GM12878 (cell line): ENCODE data around the gene HNRNPA0. TPM values are rescaled to one million over a fixed set of nuclear protein-coding genes. Genes with fewer than 3 reads are reported as not detected.
A peak's percentile ranks its signal among the peaks of the same experiment; 100 is the strongest.
"Not testable (repeated sequence)": the region's sequence is repeated elsewhere in the genome, so short reads cannot be mapped to it uniquely, and the experiment has no call there.

Experiments
- ATAC-seq: fragments of 200-7000 bp; cut with Tn5 transposase; 3 replicates; pipeline ENCODE4 v1.9.1; 2020; ENCODE audit warnings: mild to moderate bottlenecking, moderate library complexity
- BruUV-seq: library from RNA; stranded (reverse); fragments of 400-500 nt; replicated peaks from 2 replicates; lab custom pipeline; 2021; lab: Mats Ljungman, UMichigan
- CTCF ChIA-PET: fragments of 300-600 bp; sonication (Branson Sonifier 250); formaldehyde crosslinking; extraction: SDS; loops from one replicate; lab custom pipeline; 2021; ENCODE audit warnings: inconsistent platforms; lab: Yijun Ruan, JAX
- POLR2A ChIA-PET: fragments of 350-600 bp; formaldehyde crosslinking; extraction: SDS; loops from one replicate; lab custom pipeline; 2021; ENCODE audit warnings: inconsistent platforms; lab: Charles Lee
- RAD21 ChIA-PET: fragments of 300-600 bp; sonication (Branson Sonifier 250); formaldehyde crosslinking; loops from one replicate; lab custom pipeline; 2023; ENCODE audit warnings: antibody characterized with exemption; ENCODE audit not compliant: unreplicated experiment; lab: Charles Lee
- SMC1A ChIA-PET: fragments of 300-600 bp; sonication (Branson Sonifier 250); formaldehyde crosslinking; loops from one replicate; lab custom pipeline; 2023; ENCODE audit not compliant: unreplicated experiment, uncharacterized antibody; lab: Charles Lee
- DNase-seq: peaks from one replicate; pipeline ENCODE4 v3.0.0-alpha.2; 2011; ENCODE audit warnings: low read depth, low spot score
- FAIRE-seq: peaks from 3 replicates; lab custom pipeline; 2011; peaks lifted over from hg19 to GRCh38; lab: Jason Lieb, UNC
- H2AFZ ChIP-seq: 2 replicates; pipeline ENCODE4 v1.6.0; 2011; ENCODE audit warnings: low read depth, low read length, control low read depth; ENCODE audit not compliant: control insufficient read depth
- H3K27ac ChIP-seq: 2 replicates; pipeline ENCODE4 v1.5.1; 2011; ENCODE audit warnings: control low read depth; ENCODE audit not compliant: control insufficient read depth, insufficient read depth
- H3K27me3 ChIP-seq, 2 experiments: replicated peaks in 1 of 2; 2 replicates each; pipeline versions ENCODE4 v1.6.0 to v1.6.1; 2011; ENCODE audit warnings: low read length in 1 of 2; ENCODE audit not compliant: control insufficient read depth in 2 of 2, insufficient read depth in 2 of 2
- H3K36me3 ChIP-seq, 2 experiments: 2 replicates each; pipeline ENCODE4 v1.5.1; 2011; ENCODE audit warnings: low read length in 1 of 2; ENCODE audit not compliant: control insufficient read depth in 2 of 2, insufficient read depth in 2 of 2
- H3K4me1 ChIP-seq: 2 replicates; pipeline ENCODE4 v1.6.1; 2011; ENCODE audit warnings: mild to moderate bottlenecking, low read length, moderate library complexity, mixed read lengths; ENCODE audit not compliant: control insufficient read depth, insufficient read depth
- H3K4me2 ChIP-seq: 2 replicates; pipeline ENCODE4 v1.6.0; 2011; ENCODE audit warnings: control low read depth; ENCODE audit not compliant: control insufficient read depth, insufficient read depth
- H3K4me3 ChIP-seq: fragments of 200-600 bp; sonication (generic); 2 replicates; pipeline ENCODE4 v1.5.1; 2016
- H3K79me2 ChIP-seq: 2 replicates; pipeline ENCODE4 v1.6.0; 2011; ENCODE audit warnings: low read length; ENCODE audit not compliant: control insufficient read depth, insufficient read depth
- H3K9ac ChIP-seq: 2 replicates; pipeline ENCODE4 v1.8.0; 2011; ENCODE audit warnings: low read length, control low read depth, mixed read lengths; ENCODE audit not compliant: control insufficient read depth, insufficient read depth
- H3K9me3 ChIP-seq: replicated peaks from 3 replicates; pipeline ENCODE4 v1.5.1; 2011; ENCODE audit warnings: mild to moderate bottlenecking, low read length; ENCODE audit not compliant: control insufficient read depth, insufficient read depth
- H4K20me1 ChIP-seq: 2 replicates; pipeline ENCODE4 v1.6.0; 2011; ENCODE audit not compliant: control insufficient read depth, insufficient read depth
- BACH1 ChIP-seq: fragments of 450-650 bp; IDR thresholded peaks from 2 replicates; pipeline ENCODE4 v1.6.1; 2017; ENCODE audit warnings: mild to moderate bottlenecking, borderline replicate concordance
- CBX5 ChIP-seq: sonication (generic); IDR thresholded peaks from 2 replicates; pipeline ENCODE4 v1.6.1; 2016; ENCODE audit warnings: low read depth, moderate library complexity, mild to moderate bottlenecking, inconsistent platforms
- CREB1 ChIP-seq: IDR thresholded peaks from 2 replicates; pipeline ENCODE4 v1.6.1; 2012; ENCODE audit warnings: low read depth, mild to moderate bottlenecking, inconsistent platforms
- DPF2 ChIP-seq: fragments of 450-650 bp; IDR thresholded peaks from 2 replicates; pipeline ENCODE4 v1.6.1; 2017; ENCODE audit warnings: mild to moderate bottlenecking
- HDAC6 ChIP-seq: fragments of 200-600 bp; sonication (generic); IDR thresholded peaks from one replicate; pipeline ENCODE4 v1.8.0; 2017; ENCODE audit warnings: antibody characterized with exemption; ENCODE audit not compliant: unreplicated experiment
- MYB ChIP-seq: fragments of 150-350 bp; IDR thresholded peaks from 2 replicates; pipeline ENCODE4 v1.6.1; 2014; ENCODE audit warnings: mild to moderate bottlenecking, low read depth, low read length, borderline replicate concordance
- MYC ChIP-seq: IDR thresholded peaks from 2 replicates; pipeline ENCODE4 v1.6.1; 2011; ENCODE audit warnings: mild to moderate bottlenecking, low read length, moderate library complexity, inconsistent platforms; ENCODE audit not compliant: insufficient read depth, insufficient replicate concordance, insufficient read length, severe bottlenecking
- WRNIP1 ChIP-seq: IDR thresholded peaks from 2 replicates; pipeline ENCODE4 v1.6.1; 2011; ENCODE audit warnings: low read depth, low read length, improper control_type of control experiment, borderline replicate concordance
- ZNF217 ChIP-seq: fragments of 450-650 bp; IDR thresholded peaks from 2 replicates; pipeline ENCODE4 v1.6.1; 2017; ENCODE audit warnings: antibody characterized with exemption, mild to moderate bottlenecking
- ZNF622 ChIP-seq: fragments of 450-650 bp; IDR thresholded peaks from 2 replicates; pipeline ENCODE4 v1.6.1; 2017; ENCODE audit warnings: mild to moderate bottlenecking, inconsistent platforms
- WGBS: methylation state at CpG from one replicate; pipeline ENCODE4 v1.1.6; 2016; ENCODE audit warnings: low lambda C conversion rate; ENCODE audit not compliant: insufficient replicate concordance, insufficient coverage; ENCODE audit errors: missing lambda C conversion rate; 5-methylcytosine and 5-hydroxymethylcytosine counted together
- in situ Hi-C: fragments of 300-500 bp; cut with MboI; formaldehyde crosslinking; loops from 9 replicates; pipeline ENCODE4 v1.14.3; 2018; ENCODE audit warnings: mixed read lengths
- intact Hi-C: fragments of 100-400 bp; cut with micrococcal nuclease; formaldehyde crosslinking; loops from one replicate; pipeline ENCODE4 v1.14.2; 2022; ENCODE audit not compliant: unreplicated experiment
- polyA plus RNA-seq, 11 experiments: library from polyadenylated mRNA; depleted of rRNA in 4 of 11; unstranded in 6 of 11; stranded (reverse) in 5 of 11; fragments of >200 nt; fragmentation: Nextera tagmentation in 4 of 11; fragmentation: Illumina TruSeq in 1 of 11; extraction: Ambion mirVana in 4 of 11; extraction: Trizol in 1 of 11; gene quantifications; 1 replicate in 1 of 11; 2 replicates in 10 of 11; pipeline versions ENCODE4 v1.2.1 to v1.2.3, GENCODE V29; 2011 to 2016; ENCODE audit warnings: inconsistent platforms in 2 of 11, missing spikeins in 2 of 11, low read depth in 1 of 11
- total RNA-seq, 4 experiments: library from RNA; depleted of rRNA in 3 of 4; stranded (reverse); fragments of >200 nt in 3 of 4; fragmentation: Illumina TruSeq in 1 of 4; extraction: Trizol in 1 of 4; gene quantifications; 2 replicates each; pipeline versions ENCODE4 v1.2.1 to v1.2.3, GENCODE V29; 2013 to 2021
- TF ChIP-seq, protein P1 (sequence below): IDR thresholded peaks from 2 replicates; pipeline ENCODE4 v1.6.1; 2012; ENCODE audit warnings: mild to moderate bottlenecking, low read depth, low read length
- TF ChIP-seq, protein P2 (sequence below): IDR thresholded peaks from 2 replicates; pipeline ENCODE4 v1.6.1; 2012; ENCODE audit warnings: low read depth, low read length, improper control_type of control experiment

HNRNPA0 gene
- total and polyA plus RNA-seq, 10 of the 15 experiments (the other 5 are each of a cell fraction or from before 2014, with no cell fraction given), result 6.3 to 45.0 (median 12.5) TPM

DNA sequence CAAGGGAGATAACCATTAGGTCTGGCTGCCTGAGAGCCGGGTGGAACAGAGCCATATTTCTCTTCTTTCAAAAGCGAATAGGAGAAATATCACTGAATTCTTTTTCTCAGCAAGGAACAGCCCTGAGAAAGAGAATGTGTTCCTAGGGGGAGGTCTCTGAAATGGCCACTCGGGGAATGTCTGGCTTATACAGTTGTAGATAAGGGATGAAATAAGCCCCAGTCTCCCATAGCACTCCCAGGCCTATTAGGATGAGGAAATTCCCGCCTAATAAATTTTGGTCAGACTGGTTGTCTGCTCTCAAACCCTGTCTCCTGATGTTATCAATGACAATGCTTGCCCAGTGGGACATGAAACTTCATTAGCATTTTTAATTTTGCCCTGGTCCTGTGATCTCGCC, 13.8 kb upstream of the HNRNPA0 start:
- peak; percentile 69; the same call in 1 of the 2 replicates for TF ChIP-seq CBX5
- TF ChIP-seq, all 136 proteins: peak for 1; not testable (repeated sequence) for 135
- H2AFZ ChIP-seq, POLR2A ChIA-PET, RAD21 ChIA-PET, H3K4me1 ChIP-seq, H4K20me1 ChIP-seq, H3K9ac ChIP-seq, H3K27ac ChIP-seq, H3K27me3 ChIP-seq, H3K4me2 ChIP-seq, H3K36me3 ChIP-seq, H3K9me3 ChIP-seq, FAIRE-seq, DNase-seq, BruUV-seq, SMC1A ChIA-PET, H3K79me2 ChIP-seq, intact Hi-C loops, ATAC-seq, H3K4me3 ChIP-seq, in situ Hi-C loops: not testable (repeated sequence)
- CTCF ChIA-PET, result interaction anchor here (3.4 kb wide), 1 partner anchor 11 kb away, joined by 21 read pairs; no protein-coding TSS in a partner anchor
- WGBS, result 69% methylated on average over 5 of the region's 5 CpGs

DNA sequence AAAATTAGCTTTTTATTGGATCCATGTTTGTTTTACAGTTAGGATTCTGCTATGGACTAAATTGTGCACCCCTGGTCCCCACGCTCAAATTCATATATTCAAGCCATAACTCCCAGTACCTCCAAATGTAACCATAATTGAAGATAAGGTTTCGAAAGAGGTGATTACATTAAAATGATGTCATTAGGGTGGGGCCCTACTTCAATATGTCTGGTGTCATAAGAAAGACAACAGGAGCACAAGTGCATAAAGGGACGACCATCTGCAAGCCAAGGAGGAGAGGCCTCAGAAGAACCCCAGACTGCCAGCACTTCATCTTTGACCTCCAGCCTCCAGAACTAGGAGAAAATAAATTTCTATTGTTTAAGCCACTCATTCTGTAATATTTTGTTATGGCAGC, 7.4 kb upstream of the HNRNPA0 start:
- H3K9ac ChIP-seq, result no peak overlapping the region
- H3K27ac ChIP-seq, result no peak overlapping the region
- intact Hi-C loops, result no loop called here
- H3K36me3 ChIP-seq, result no peaks in the 10 kb centered on the region
- H4K20me1 ChIP-seq, result no peaks in the 10 kb centered on the region
- ChIA-PET SMC1A (interaction anchor here (1.1 to 1.5 kb wide), 2 partner anchors 9 to 111 kb away, joined by 3 read pairs; no protein-coding TSS in a partner anchor), CTCF (interaction anchor here (0.6 to 3.3 kb wide), 3 partner anchors 10 to 174 kb away, joined by 3 to 19 read pairs (median 7); no protein-coding TSS in a partner anchor), POLR2A (no interaction called here), RAD21 (no interaction called here)
- no peak for ATAC-seq
- in situ Hi-C loops, result no loop called here
- H3K4me2 ChIP-seq, result no peak overlapping the region
- BruUV-seq, result no TSS peak
- H2AFZ ChIP-seq, result no peak overlapping the region
- no peak for FAIRE-seq
- no peaks in the 10 kb centered on the region for H3K27me3 ChIP-seq
- H3K9me3 ChIP-seq, result no peaks in the 10 kb centered on the region
- H3K4me3 ChIP-seq, result no peak overlapping the region
- no peaks in the 10 kb centered on the region for H3K79me2 ChIP-seq
- H3K4me1 ChIP-seq, result peaks cover 17% of the 10 kb centered on the region
- DNase-seq, result no peak
- 97% methylated on average over 3 of the region's 3 CpGs for WGBS
- TF ChIP-seq, protein P1, sequence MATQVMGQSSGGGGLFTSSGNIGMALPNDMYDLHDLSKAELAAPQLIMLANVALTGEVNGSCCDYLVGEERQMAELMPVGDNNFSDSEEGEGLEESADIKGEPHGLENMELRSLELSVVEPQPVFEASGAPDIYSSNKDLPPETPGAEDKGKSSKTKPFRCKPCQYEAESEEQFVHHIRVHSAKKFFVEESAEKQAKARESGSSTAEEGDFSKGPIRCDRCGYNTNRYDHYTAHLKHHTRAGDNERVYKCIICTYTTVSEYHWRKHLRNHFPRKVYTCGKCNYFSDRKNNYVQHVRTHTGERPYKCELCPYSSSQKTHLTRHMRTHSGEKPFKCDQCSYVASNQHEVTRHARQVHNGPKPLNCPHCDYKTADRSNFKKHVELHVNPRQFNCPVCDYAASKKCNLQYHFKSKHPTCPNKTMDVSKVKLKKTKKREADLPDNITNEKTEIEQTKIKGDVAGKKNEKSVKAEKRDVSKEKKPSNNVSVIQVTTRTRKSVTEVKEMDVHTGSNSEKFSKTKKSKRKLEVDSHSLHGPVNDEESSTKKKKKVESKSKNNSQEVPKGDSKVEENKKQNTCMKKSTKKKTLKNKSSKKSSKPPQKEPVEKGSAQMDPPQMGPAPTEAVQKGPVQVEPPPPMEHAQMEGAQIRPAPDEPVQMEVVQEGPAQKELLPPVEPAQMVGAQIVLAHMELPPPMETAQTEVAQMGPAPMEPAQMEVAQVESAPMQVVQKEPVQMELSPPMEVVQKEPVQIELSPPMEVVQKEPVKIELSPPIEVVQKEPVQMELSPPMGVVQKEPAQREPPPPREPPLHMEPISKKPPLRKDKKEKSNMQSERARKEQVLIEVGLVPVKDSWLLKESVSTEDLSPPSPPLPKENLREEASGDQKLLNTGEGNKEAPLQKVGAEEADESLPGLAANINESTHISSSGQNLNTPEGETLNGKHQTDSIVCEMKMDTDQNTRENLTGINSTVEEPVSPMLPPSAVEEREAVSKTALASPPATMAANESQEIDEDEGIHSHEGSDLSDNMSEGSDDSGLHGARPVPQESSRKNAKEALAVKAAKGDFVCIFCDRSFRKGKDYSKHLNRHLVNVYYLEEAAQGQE, result no peak
- no peak for TF ChIP-seq CREB1
- TF ChIP-seq MYC, result no peak
- no peak for TF ChIP-seq ZNF217
- TF ChIP-seq HDAC6, result no peak
- TF ChIP-seq ZNF622, result no peak
- TF ChIP-seq, protein P2, sequence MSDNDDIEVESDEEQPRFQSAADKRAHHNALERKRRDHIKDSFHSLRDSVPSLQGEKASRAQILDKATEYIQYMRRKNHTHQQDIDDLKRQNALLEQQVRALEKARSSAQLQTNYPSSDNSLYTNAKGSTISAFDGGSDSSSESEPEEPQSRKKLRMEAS, result no peak
- no peak for TF ChIP-seq WRNIP1
- no peak for TF ChIP-seq BACH1
- TF ChIP-seq DPF2, result no peak
- TF ChIP-seq MYB, result no peak
